ENCODE results near the gene METTL24.

- TF ChIP-seq CTCF (conservative IDR thresholded peaks at IDR 0.05 in 1 of 2, IDR thresholded peaks at IDR 0.05 in 1 of 2; ENCODE audit: extremely low read depth in 1 of 2, insufficient read depth in 1 of 2, low read depth in 1 of 2, low read length in 2 of 2) = no peak
- TF ChIP-seq EZH2 (IDR thresholded peaks at IDR 0.05; ENCODE audit: borderline replicate concordance, low read length) = no peak
Measured at GRCh38 chr6:110367825-110368224, 9.7 kb upstream of the METTL24 start.

Data from mammary epithelial cell (primary cell).